Astrocyte (in vitro differentiated cells and primary cell): ENCODE measurements around the gene ANTXR1.

ENCODE experiments used
- CTCF ChIP-seq: IDR thresholded peaks from 2 replicates; pipeline ENCODE4 v1.5.1; 2011; ENCODE audit warnings: low read depth, mild to moderate bottlenecking, inconsistent platforms, low read length, moderate library complexity; ENCODE audit not compliant: insufficient read depth
- EZH2 ChIP-seq: IDR thresholded peaks from 2 replicates; pipeline ENCODE4 v1.6.1; 2012; ENCODE audit warnings: mild to moderate bottlenecking, low read length, inconsistent platforms; ENCODE audit not compliant: insufficient read depth

- no peak for TF ChIP-seq CTCF
- TF ChIP-seq EZH2: no peak
Measured at GRCh38 chr2:69114534-69114933, 101.6 kb downstream of the ANTXR1 start.
